ENCODE measurements around the gene MYOM1.

The MYOM1 gene

DNA sequence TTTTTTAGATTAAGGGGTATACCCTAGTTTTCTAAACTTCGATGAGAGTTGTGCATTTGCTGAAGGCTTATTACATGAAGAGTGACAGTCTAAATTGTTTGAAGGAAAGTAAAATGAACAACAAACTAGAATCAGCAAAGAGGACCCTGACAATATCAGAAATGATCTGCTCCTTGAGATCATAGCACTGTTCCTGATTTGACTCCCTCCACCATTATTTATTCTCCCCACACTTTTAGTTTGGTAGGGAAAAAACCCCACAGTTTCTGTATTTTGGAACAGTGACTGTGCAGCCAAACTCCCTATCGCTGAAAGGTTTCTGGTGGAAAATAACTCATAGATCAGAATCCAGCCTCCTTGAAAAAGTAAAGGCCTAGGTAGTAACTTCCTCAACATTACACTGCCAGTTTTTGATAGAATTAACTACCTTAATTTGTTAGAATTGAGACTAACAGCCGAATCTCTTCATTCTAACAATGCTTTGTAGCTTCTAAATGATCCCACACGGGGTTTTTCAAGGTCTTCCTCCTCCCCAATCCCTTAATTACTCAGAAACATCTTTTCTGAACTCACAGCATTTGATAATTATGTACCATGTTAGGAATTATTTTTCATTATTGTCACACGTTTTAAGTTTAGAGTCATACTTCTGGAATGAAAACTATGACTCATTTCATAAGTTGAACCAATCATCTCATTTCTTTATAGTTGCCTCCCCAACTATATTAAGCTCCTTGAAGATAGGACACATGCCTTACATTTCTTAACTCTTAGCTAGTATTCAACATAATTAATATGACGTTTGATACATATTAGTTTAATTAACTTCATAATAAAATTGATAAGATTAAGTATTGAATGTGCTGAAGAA lies 30.7 kb upstream of the MYOM1 start:
- no peak for DNase-seq (ENCODE audit: low read depth in 2 of 2)

DNA sequence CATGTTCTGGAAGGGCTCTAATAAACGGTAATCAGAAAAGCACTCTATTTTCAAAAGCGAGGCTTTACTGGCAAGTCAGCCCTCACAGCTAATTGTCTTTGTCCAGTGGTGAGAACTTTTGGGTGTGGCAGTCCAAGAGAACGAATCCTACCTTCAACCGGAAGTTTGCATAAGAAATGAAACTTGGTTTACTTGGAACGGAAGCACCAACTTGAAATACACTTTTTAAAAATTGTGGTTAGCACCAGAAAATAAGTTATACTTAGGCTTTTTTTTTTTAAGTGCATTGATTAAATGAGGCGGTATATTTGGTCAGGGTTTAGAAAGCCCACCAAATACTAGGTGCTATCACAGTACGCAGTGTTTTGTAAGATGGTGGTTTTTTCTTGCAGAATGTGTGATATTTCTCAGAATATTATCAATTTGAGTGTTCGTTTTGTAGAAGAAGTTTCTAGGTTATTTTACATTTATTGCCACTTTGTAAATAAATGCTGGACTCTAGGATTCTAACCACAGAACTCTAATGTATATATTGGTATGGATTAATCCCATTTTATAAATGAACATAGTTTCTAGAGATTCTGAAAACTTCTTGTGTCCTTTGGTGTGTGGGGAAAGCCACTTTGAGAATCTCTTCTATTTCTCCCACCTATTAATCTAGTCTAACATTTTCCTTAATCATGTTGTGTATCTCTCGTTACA lies 29.0 kb upstream of the MYOM1 start:
- no peak for DNase-seq (ENCODE audit: low read depth in 2 of 2)

DNA sequence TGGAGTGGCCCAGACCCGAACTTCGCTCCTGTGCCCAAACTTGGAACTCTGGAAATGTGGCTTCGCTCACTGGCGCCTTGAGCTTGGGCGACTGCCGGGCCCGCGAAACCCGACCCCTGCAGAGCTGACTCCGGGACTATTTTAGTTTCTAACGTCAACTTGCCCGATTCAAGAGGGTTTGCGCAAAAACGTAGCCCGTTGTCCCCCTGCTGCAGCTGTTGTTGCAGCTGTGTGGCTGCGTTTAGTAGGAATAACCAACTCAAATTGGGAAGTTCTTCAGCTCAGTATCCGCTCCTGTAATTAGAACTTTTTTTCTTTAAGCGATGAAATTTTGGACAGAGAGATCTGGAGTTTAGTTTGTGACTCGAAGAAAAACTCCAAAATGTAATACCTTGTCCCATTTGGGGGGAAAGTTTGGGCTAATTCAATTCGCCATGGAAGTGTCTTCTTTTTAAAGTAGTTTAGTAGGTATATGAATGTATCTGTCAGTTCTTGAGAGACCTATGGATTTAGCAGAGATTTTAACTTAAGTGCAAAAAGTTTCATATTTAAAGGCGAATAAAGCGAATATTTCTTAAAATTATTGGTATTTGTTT lies 28.4 kb upstream of the MYOM1 start:
- no peak for DNase-seq (ENCODE audit: low read depth in 2 of 2)

DNA sequence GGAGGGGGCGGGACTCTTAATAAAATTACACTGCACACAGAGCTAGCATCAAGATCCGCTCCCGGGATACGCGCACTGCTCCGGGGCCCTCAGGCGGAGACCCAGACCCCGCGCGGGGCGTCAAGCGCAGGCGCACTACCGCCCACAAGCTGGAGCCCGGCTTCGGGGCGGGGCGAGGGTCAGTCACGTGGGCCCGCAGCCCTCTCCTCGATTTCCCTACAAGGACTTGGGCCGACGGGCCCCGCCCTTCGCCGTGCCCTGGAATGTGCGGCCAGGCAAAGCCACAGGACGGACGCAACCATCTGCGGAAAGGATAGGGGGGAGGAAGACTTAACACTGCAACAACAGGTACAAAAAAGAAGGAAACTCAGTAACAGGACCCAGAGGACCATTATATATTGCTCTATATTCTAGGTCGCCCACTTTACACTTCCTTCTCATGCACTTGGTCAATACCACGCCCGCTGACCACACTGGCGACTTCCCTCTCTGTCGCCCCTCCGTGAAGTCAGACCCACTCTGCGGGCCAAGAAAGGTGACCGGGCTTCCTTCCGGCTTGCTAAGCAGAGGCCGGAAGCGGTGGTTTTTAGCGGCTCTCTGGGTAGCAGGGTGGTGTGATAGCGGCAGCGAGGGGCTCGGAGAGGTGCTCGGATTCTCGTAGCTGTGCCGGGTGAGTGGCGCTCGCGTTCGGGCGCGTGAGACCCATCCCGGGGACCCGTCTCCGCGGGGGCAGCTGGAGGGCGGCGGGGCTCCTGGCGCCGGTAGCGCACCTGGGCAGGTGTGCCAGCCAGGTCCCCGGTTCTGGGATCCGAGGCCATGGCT lies 27.7 kb upstream of the MYOM1 start, which contains the start of gene MYL12A:
MYL12A (plus strand) TSS at position 562 of the 822 bp plus-strand sequence. CDS start 5,447 bp downstream, outside the sequence.
- peak; percentile 90 to 97 for DNase-seq (ENCODE audit: low read depth in 2 of 2)

DNA sequence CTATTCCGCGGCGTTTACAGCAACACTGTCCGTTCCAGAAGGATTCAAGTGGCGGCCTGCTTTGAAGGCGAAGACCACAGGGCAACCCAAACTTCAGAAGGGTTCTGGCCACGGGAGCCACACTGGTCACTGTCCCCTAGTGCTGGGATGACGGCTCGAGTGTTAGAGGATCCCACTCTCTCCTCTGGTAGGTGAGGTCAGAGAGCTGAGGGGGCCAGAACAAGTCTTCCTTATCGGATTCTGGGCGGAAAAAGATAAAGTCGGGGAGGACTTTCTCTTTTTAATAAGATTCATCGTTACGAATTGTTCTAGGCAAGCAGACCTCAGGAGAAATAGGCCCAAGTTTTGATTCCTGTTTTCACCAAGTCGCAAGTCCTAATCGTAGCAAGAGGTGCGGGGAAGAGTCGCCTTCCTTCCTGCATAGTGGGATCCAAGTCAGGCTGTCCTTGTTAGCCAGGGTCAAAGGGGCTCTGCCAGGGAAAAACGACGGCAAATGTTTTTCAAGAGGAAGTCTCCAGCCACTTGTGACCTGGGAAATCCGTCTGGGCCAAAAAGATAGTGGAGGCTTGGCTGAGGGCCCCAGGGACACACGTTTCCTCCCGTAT lies 27.0 kb upstream of the MYOM1 start:
- no peak for DNase-seq (ENCODE audit: low read depth in 2 of 2)

DNA sequence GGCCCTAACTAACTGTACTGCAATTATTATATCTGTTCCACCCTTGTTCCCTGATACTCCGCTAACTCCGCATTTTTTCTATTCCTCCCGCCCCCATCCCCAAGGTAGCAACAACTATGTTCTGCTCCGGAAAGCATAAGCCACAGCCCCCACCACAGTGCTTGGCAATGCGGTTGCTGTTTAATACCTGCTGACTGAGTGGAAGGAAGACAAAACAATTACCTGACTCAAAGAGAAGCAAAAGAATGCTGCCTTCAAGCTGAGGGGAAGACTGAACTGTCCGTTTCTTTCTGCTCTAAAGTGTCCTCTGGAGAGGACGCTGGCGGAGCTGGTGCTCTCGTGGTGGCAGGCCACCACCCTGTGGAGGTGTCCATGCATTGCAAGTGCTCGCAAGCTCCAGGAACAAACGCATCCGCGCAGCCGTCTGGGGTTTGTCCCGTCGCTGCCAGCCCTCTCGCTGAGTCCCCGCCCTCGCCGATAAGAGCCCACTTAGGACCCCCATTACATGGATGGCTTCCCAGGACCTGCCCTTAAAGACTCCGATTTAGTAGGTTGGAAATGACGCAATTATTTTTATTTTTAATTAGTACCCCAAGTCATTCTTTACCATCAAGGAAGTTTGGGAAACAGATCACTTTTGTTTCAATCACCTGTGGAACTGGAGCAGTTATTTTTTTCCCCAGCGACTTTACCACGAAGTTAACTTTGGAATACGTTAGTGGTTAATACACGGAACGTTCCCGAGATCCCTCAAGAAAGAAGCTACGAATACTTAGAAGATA lies 26.3 kb upstream of the MYOM1 start:
- DNase-seq (ENCODE audit: low read depth in 2 of 2): peak; percentile 61 to 74

DNA sequence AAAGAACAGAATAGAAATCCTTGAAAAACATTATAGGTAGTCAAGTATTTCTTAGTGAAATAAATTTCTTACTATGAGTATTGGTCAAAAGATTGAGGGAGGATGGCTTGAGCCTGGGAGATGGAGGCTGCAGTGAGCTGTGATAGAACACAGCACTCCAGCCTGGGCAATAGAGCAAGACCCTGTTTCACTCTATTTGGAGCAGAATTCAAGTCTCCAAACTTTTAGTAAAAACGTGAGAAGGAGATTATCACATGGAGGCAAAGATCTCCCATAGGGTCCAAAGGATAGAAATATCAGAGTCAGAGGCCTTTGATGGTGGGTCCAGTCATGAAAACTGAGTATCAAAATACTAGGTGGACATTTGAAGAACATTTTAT lies 25.4 kb upstream of the MYOM1 start:
- DNase-seq (ENCODE audit: low read depth in 2 of 2): no peak

DNA sequence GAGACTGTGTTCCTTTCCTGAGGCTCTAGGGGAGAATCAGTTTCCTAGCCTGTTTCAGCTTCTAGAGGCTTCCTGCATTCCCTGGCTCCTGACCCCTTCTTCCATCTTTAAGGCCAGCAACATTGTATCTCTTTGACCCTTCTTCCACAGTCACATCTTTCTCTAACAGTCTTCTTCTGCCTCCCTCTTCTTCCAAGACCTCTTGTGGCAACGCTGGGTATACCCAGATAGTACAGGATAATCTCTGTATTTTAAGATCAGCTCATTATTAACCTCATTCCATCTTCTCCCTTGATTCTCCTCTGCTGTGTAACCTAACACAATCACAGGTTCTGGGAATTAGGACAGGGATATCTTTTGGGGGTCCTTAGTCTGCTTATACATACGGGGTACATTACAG lies 19.0 kb upstream of the MYOM1 start:
- DNase-seq (ENCODE audit: low read depth in 2 of 2): no peak

DNA sequence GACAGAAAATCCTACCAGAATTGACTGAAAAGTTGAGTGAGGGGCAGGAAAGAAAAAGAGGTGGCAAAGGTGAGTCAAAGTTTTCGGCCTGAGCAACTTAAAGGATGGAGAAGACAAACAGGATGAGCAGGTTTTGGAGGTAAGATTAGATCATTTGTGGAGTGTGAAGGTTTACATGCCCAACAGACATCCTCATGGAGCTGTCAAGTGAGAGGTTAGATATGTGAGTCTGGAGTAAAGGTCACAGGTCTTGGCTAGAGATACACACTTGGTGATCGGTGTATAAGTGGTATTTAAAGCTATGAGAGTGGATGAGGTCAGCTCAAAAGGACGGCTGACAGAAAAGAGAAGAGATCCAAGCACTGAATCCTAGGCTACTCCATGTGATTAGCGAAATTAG lies 16.7 kb upstream of the MYOM1 start:
- DNase-seq (ENCODE audit: low read depth in 2 of 2): no peak

DNA sequence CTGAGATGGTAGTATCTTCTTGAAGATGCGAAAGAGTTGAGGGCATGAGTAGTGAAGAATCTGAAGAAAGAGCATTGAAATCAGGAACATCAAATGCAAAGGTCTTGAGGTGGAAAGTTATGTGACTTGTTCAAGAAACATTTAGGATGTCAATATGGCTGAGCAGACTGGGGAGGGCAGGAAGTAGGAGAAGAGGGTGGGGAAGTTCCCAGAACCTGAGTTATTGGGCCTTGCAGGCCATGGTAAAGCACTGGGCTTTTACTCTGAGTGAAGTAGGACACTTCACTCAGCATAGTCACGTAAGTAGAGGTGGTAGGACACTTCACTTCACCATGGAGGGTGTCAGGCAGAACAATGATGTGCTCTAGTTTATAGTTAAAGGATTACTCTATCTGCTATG lies 16.1 kb upstream of the MYOM1 start:
- no peak for DNase-seq (ENCODE audit: low read depth in 2 of 2)

DNA sequence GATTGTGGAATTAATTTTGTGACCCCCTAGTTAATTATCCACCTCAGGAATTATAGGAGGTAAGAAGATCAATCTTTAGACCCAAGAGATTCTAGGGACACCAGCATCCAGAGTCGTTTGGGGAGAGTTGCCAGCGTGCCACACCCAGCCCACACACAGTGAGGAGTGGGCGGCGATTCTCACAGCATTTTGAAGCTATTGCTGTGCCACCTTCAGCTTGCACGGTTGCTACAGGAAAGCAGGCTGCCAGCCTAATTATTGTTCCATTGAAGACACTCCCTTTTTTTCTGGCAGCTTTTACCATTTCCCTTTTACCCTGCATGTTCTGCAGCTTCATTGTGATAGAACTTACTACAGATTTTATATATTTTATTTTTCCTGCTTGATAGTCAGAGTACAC lies 14.7 kb upstream of the MYOM1 start:
- no peak for DNase-seq (ENCODE audit: low read depth in 2 of 2)

DNA sequence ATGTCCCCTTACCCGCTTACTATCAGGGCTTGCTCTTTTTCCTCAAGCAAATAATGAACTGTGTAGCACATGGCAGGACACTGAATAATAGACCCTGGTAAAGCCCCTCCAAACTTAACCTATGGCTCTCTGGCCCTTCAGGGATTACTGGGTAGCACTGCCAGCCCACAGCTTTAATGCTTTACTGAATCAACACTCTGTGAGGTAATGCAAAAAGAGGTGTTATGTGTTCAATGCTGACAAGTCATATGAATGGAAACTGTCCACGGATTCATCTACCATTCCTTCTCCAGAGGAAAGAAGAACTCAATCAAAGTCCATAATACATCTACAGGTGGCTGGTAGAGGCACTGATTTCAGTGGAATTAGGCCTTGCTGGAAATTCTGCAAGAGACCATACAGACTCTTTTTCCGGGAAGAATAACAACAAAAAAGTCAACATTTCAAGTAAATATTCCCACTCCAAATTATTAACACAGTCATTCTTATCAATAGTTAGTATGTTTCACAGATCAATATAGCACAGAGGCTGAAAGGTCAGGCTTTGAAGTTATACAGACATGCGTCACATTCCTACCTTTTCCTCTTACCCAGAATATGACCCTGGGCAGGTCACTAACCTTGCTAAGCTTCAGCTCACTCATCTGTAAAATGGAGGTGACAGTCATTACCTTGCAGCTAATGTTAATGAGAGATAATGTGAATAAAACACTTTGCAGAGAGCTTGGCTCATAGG lies 13.8 kb upstream of the MYOM1 start:
- DNase-seq (ENCODE audit: low read depth in 2 of 2): no peak

DNA sequence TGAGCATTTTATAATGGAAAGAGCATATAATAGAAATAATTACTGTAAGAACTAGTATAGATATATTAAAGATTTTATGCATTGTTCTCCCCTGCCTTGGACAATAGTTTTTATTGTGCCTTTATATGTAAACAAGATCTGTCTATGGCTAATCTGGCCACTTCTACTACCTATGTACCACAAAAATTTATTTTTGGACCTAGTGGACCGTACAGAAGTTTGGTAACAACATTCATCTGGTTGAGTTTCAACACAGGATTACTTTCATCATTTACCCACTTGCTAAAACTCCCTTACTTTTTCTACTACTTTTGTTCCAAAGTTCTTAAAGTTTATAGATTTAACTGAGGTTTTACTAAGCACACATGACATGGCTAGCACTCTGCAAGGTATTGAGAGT lies 13.2 kb upstream of the MYOM1 start:
- DNase-seq (ENCODE audit: low read depth in 2 of 2): no peak

DNA sequence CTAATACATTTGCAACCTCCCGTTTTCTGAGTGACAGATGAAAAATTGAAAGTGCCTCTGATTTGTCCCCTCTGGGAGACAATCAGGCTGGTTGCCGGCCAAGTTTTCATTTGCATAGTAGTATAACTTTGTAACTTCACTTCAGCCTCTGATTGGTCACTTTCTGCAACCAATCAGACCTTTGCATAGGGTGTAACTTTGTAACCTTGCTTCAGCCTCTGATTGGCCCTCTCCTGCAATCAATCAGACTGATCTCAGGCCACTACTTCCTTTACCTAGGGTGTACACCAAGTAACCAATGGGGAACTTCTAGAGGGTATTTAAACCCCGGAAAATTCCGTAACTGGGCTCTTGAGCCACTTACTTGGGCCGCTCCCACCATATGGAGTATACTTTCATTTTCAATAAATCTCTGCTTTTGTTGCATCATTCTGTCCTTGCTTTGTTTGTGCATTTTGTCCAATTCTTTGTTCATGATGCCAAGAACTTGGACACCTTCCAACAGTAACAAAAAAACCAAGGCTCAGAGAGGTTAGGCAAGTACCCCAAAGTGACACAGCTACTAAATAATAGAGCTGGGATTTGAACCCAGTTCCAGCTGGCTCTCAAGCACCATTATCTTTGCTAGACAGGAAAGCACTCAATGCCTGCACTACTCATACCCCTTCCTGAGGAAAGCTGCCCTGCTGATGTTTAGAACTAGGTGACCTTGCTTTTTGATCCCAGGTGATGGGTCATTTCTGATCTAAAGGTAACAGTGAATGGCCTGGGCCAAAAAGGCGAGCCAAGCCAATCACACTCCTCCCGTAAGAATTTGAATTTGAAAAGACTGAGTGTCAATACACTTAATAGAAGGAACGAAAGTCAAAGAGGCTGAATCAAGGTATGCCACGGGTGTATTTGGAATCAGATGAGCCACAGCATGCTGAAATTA lies 10.9 kb upstream of the MYOM1 start:
- DNase-seq (ENCODE audit: low read depth in 2 of 2): no peak

DNA sequence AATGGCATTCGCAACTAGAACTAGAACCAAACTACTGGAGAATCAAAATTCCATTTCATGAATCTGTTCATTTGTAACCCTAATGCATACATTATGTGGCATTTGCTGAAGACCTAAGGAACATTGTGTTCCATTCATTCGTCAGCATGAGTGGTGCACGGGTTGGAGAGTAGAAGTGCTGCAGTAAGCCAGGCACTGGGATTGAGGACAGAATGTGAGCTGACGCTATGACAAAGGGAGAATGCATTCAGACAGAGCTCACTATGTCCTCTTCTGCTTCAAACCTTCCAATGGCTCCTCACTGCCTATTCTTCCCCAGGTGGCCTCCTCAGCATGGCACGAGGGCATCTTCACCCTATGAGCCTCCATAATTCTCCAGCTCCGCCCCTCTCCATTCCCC lies 6.3 kb upstream of the MYOM1 start:
- no peak for DNase-seq (ENCODE audit: low read depth in 2 of 2)

DNA sequence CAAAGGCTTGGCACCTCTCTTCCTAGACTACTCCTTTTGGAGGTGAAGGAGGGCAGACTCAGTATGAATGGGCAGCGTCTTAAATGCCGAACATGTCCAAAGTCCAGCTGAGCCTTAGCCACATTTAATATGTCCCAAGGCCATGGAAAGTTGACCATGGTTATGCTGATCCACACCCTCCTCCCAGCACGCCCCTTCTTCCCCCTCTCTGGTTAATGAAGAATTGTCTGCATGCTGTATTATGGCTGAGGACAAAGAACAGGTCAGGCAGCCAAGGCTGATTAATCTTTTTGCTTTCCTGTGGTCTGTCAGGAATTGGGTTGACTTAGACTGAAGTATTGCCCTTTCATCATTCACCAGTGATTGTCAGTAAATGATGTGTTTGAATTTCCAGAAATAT lies 5.8 kb upstream of the MYOM1 start:
- DNase-seq (ENCODE audit: low read depth in 2 of 2): no peak

DNA sequence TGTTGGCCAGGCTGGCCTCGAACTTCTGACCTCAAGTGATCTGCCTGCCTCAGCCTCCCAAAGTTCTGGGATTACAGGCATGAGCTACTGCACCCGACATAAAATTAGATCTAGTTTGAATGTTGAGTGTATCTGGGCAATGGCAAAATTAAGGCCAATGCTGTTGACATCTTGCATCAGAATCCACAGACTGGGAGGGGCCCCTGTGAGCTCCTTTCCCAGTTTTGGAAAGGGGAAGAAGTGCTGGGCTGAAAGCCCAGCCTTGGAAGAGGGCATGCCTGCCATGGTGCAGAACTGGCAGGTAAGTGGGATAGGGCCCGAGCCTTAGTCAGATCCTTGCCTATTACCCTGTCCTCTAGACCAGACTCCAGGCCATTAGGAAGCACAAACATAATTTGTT lies 4.5 kb upstream of the MYOM1 start:
- no peak for DNase-seq (ENCODE audit: low read depth in 2 of 2)

DNA sequence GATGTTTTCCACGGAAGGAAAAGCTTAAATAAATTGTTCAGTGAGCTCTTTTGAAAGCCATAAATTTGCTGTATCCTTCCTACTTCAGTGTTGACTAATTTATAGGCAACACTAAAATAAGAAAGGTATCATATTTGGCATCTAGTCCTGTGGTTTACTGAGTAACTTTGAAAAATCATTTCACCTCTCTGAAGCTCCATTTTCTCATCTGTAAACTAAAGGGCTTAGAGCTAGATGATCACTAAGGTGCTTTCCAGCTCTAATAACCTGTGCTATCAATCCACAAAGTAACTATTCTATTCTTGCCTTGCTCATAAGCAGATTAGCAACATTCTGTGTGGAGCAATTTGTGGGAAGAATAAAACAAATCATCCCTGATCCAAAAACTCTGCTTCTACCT lies 3.6 kb upstream of the MYOM1 start:
- no peak for DNase-seq (ENCODE audit: low read depth in 2 of 2)

DNA sequence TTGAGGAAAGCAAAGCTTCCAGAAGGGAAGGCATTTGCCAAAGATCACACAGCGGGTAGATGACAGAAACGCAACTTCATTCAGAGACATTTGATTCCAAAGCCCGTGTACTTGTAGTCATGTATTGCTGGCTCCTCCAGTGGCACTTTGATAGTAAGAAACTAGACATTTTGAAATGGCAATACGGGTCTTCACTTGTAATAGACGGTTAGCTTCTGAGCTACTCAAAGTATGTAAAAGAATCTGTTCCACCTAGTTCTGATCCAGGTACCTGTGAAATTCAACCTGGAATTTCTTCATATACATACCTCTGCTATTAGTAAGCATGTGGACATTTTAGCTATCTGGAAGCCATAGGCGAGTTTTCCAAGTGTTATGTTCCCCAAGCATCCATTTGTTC lies 1.7 kb upstream of the MYOM1 start:
- no peak for DNase-seq (ENCODE audit: low read depth in 2 of 2)

Measured in stimulated activated CD4-positive, alpha-beta T cell treated with anti-CD3 and anti-CD28 coated beads, Interleukin-12 subunit alpha, Interleukin-12 subunit beta, amount 100 ng/mL, for 24 hours (primary cell).